ENCODE data around the gene TMCO4. TPM values are rescaled to one million over a fixed set of nuclear protein-coding genes. Genes with fewer than 3 reads are reported as not detected.

The TMCO4 gene
- total RNA-seq, 1 donor from 2014 or later: 10.0 TPM

- H3K27me3 Mint-ChIP-seq (ENCODE audit: low read depth): no peaks in the 10 kb centered on the region
- peaks cover 20% of the 10 kb centered on the region for H3K4me1 Mint-ChIP-seq (ENCODE audit: low read depth)
- no peaks in the 10 kb centered on the region for H3K9me3 Mint-ChIP-seq (ENCODE audit: low read depth)
- no peak overlapping the region for H3K4me3 Mint-ChIP-seq (ENCODE audit: unreplicated experiment)
- no peak overlapping the region for H3K27ac Mint-ChIP-seq (ENCODE audit: unreplicated experiment)
- H3K36me3 Mint-ChIP-seq (ENCODE audit: low read depth): peaks cover 2% of the 10 kb centered on the region
- DNase-seq (ENCODE audit: low spot score): no peak
- TF ChIP-seq, protein P1, sequence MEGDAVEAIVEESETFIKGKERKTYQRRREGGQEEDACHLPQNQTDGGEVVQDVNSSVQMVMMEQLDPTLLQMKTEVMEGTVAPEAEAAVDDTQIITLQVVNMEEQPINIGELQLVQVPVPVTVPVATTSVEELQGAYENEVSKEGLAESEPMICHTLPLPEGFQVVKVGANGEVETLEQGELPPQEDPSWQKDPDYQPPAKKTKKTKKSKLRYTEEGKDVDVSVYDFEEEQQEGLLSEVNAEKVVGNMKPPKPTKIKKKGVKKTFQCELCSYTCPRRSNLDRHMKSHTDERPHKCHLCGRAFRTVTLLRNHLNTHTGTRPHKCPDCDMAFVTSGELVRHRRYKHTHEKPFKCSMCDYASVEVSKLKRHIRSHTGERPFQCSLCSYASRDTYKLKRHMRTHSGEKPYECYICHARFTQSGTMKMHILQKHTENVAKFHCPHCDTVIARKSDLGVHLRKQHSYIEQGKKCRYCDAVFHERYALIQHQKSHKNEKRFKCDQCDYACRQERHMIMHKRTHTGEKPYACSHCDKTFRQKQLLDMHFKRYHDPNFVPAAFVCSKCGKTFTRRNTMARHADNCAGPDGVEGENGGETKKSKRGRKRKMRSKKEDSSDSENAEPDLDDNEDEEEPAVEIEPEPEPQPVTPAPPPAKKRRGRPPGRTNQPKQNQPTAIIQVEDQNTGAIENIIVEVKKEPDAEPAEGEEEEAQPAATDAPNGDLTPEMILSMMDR (IDR thresholded peaks at IDR 0.05): no peak
Measured at GRCh38 chr1:19633106-19633505, 166.6 kb downstream of the TMCO4 start.

Other genes with a start within 250 kb of the TMCO4 start
- 158 to 249 TPM (median 159 TPM) in 3 replicates for gene NBL1, start 155.6 kb downstream of the TMCO4 start, total RNA-seq
- not detected in 3 replicates for gene HTR6, start 135.0 kb downstream of the TMCO4 start, total RNA-seq
- gene RNF186, start 15.4 kb upstream of the TMCO4 start, total RNA-seq: not detected in 3 replicates
- 6.4 to 9.3 TPM (median 6.5 TPM) in 3 replicates for gene OTUD3, start 82.5 kb upstream of the TMCO4 start, total RNA-seq
- not detected in 3 replicates for gene PLA2G2E, start 123.7 kb upstream of the TMCO4 start, total RNA-seq
- not detected in 3 replicates for gene PLA2G2A, start 179.7 kb upstream of the TMCO4 start, total RNA-seq